Kidney (tissue), 14 donors: ENCODE data around the gene EPB41L5. TPM values are rescaled to one million over a fixed set of nuclear protein-coding genes. Genes with fewer than 3 reads are reported as not detected.
A peak's percentile ranks its signal among the peaks of the same experiment; 100 is the strongest.

Experiments used
- DNase-seq, 5 donors: peaks; one replicate each; pipeline ENCODE4 v3.0.0-alpha.2; 2013 to 2020
- FAIRE-seq: peaks from 2 replicates; lab custom pipeline; 2012; peaks lifted over from hg19 to GRCh38; lab: Jason Lieb, UNC
- H3K27ac ChIP-seq, 2 donors: one replicate each; pipeline ENCODE4 v1.7.0; 2013; ENCODE audit warnings: low read depth in 2 of 2, low read length in 2 of 2, inconsistent platforms in 1 of 2
- H3K27me3 ChIP-seq: one replicate; pipeline ENCODE4 v1.7.1; 2013; ENCODE audit warnings: low read length, inconsistent platforms; ENCODE audit not compliant: control insufficient read depth, insufficient read depth
- H3K36me3 ChIP-seq, 3 donors: one replicate each; pipeline versions ENCODE4 v1.7.0 to v1.7.1; 2013; ENCODE audit warnings: low read length in 3 of 3, control low read depth in 1 of 3, inconsistent platforms in 1 of 3; ENCODE audit not compliant: insufficient read depth in 3 of 3, control insufficient read depth in 2 of 3
- H3K4me1 ChIP-seq, 3 donors: one replicate each; pipeline versions ENCODE4 v1.7.0 to v1.7.1; 2013; ENCODE audit warnings: low read length in 3 of 3, inconsistent platforms in 1 of 3, low read depth in 1 of 3; ENCODE audit not compliant: control insufficient read depth in 2 of 3, insufficient read depth in 2 of 3
- H3K4me3 ChIP-seq, 3 donors: one replicate each; pipeline versions ENCODE4 v1.7.0 to v1.8.1; 2013; ENCODE audit warnings: low read length in 3 of 3, control low read depth in 1 of 3, inconsistent platforms in 1 of 3
- H3K9ac ChIP-seq, 3 donors: one replicate each; pipeline versions ENCODE4 v1.7.0 to v1.7.1; 2013; ENCODE audit warnings: low read length in 3 of 3, control low read depth in 1 of 3, inconsistent platforms in 1 of 3
- H3K9me3 ChIP-seq, 3 donors: one replicate each; pipeline versions ENCODE4 v1.7.0 to v1.7.1; 2013; ENCODE audit warnings: low read length in 3 of 3, control low read depth in 1 of 3, inconsistent platforms in 1 of 3; ENCODE audit not compliant: control insufficient read depth in 2 of 3, insufficient read depth in 1 of 3
- intact Hi-C: fragments of 100-400 bp; cut with DNase I; formaldehyde crosslinking; loops from one replicate; pipeline ENCODE4 v1.11.1; 2022
- polyA plus RNA-seq: library from polyadenylated mRNA; stranded (reverse); fragments of 350-450 nt; fragmentation: Illumina TruSeq; extraction: RNeasy Lipid Tissue Mini Kit (QIAGEN cat#74804); gene quantifications from one replicate; pipeline ENCODE4 v1.2.3, GENCODE V29; 2014; ENCODE audit warnings: low read depth, low replicate concordance; ENCODE audit not compliant: insufficient read depth
- total RNA-seq: library from RNA; stranded (reverse); fragmentation: NEBNext Ultra II Directional; extraction: Animal tissue kit (Norgen Biotek cat#: 25700); gene quantifications from one replicate; pipeline ENCODE4 v1.2.1, GENCODE V29; 2021
- TF ChIP-seq, protein P1 (sequence below): IDR thresholded peaks from 3 replicates; pipeline ENCODE4 v1.5.1; 2012; ENCODE audit warnings: mild to moderate bottlenecking, moderate library complexity, borderline replicate concordance; ENCODE audit not compliant: insufficient read depth; ENCODE audit errors: extremely low read depth
- donor health status: control.
- donor health status: control.
- donor health status: control.
- donor health status: control.
- donor health status: control.
- donor health status: DM: yes; HTN: yes; CAD: no.
- donor health status: Normal renal cell carcinoma (clear cell type).

The EPB41L5 gene
- total and polyA plus RNA-seq, 2 donors from 2014 or later = 28.2 to 49.4 TPM

GRCh38 chr2:120179396-120179795 lies 166.5 kb downstream of the EPB41L5 start:
- Histone ChIP-seq H3K4me1 (no peaks in the 10 kb centered on the region), H3K4me3 (no peak overlapping the region), H3K27me3 (no peaks in the 10 kb centered on the region), H3K9ac (no peak overlapping the region), H3K27ac (no peak overlapping the region), H3K9me3 (no peaks in the 10 kb centered on the region), H3K36me3 (peaks cover 3 to 19% (median 4%) of the 10 kb centered on the region in 3 donors)
- FAIRE-seq (no peak), DNase-seq (no peak)
- TF ChIP-seq, protein P1, sequence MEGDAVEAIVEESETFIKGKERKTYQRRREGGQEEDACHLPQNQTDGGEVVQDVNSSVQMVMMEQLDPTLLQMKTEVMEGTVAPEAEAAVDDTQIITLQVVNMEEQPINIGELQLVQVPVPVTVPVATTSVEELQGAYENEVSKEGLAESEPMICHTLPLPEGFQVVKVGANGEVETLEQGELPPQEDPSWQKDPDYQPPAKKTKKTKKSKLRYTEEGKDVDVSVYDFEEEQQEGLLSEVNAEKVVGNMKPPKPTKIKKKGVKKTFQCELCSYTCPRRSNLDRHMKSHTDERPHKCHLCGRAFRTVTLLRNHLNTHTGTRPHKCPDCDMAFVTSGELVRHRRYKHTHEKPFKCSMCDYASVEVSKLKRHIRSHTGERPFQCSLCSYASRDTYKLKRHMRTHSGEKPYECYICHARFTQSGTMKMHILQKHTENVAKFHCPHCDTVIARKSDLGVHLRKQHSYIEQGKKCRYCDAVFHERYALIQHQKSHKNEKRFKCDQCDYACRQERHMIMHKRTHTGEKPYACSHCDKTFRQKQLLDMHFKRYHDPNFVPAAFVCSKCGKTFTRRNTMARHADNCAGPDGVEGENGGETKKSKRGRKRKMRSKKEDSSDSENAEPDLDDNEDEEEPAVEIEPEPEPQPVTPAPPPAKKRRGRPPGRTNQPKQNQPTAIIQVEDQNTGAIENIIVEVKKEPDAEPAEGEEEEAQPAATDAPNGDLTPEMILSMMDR = no peak
- intact Hi-C loops = no loop called here

- no peaks in the 10 kb centered on the region for H3K9me3 ChIP-seq
- no peaks in the 10 kb centered on the region for H3K27me3 ChIP-seq
- FAIRE-seq (no peak), DNase-seq (peak in 1 of 5 donors; percentile 8)
- H3K36me3 ChIP-seq = peaks cover 3 to 19% (median 4%) of the 10 kb centered on the region in 3 donors
- intact Hi-C loops = no loop called here
- TF ChIP-seq, protein P1 = no peak
- H3K27ac ChIP-seq = no peak overlapping the region
- H3K9ac ChIP-seq = no peak overlapping the region
- no peaks in the 10 kb centered on the region for H3K4me1 ChIP-seq
- H3K4me3 ChIP-seq = no peak overlapping the region
Measured at GRCh38 chr2:120180066-120180465, 167.2 kb downstream of the EPB41L5 start.

DNA sequence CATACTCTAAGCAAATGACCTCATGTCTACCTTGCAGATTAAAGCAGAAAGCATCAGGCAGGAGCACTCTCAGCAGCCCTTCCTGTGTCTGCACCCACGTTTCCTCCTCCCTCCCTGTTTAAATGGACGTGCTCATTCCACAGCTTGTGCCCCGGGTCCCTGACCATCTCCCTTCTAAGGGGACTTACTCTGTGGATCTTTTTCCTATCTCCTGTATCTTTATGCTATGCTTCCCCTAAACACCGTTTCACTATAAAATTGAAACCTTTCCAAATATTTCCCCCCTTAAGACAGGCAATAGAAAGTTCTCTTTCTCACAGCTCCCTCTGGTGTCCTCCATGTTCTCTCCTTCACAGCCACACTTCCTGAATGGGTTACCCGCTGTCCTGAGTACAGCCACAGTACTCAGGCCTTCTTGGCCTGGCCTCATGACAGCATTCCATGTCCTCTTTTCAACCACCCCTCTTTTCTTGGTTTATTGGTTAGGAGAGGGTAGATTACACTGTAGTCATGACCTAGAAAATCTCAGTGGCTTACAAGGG lies 169.2 kb downstream of the EPB41L5 start:
- Histone ChIP-seq H3K4me3 (no peak overlapping the region), H3K9ac (no peak overlapping the region), H3K36me3 (peaks cover 0 to 4% (median 0%) of the 10 kb centered on the region in 3 donors), H3K9me3 (no peaks in the 10 kb centered on the region), H3K27ac (no peak overlapping the region), H3K27me3 (no peaks in the 10 kb centered on the region), H3K4me1 (no peaks in the 10 kb centered on the region)
- TF ChIP-seq, protein P1 = no peak
- intact Hi-C loops = no loop called here
- DNase-seq = no peak
- FAIRE-seq = no peak

DNA sequence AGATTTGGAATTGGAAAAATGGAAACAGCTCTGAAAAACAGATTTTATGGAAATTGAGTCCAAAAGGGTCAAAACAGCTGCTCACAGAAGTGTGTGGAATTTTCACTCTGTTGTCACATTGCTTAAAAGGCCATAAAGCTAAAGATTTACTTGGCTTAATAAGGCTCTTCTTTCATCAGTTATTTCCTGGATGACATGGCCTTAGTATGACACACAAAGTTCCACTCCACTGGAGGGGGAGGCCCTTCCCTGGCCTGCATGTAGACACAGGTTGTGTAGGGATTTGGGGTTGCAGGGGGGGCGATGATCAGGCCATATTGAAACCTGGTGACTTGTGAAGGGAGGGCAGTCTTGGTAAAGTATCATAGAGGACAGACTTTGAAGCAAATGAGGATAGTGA lies 176.3 kb downstream of the EPB41L5 start:
- TF ChIP-seq, protein P1 = no peak
- no peak for FAIRE-seq
- Histone ChIP-seq H3K36me3 (no peaks in the 10 kb centered on the region), H3K27me3 (no peaks in the 10 kb centered on the region), H3K4me3 (no peak overlapping the region), H3K4me1 (no peaks in the 10 kb centered on the region), H3K9me3 (no peaks in the 10 kb centered on the region), H3K27ac (no peak overlapping the region), H3K9ac (no peak overlapping the region)
- no peak for DNase-seq
- intact Hi-C loops = no loop called here
